ENCODE data around the gene S100A1. TPM values are rescaled to one million over a fixed set of nuclear protein-coding genes. Genes with fewer than 3 reads are reported as not detected.

S100A1 gene
- total RNA-seq, 1 donor from 2014 or later: not detected

DNA sequence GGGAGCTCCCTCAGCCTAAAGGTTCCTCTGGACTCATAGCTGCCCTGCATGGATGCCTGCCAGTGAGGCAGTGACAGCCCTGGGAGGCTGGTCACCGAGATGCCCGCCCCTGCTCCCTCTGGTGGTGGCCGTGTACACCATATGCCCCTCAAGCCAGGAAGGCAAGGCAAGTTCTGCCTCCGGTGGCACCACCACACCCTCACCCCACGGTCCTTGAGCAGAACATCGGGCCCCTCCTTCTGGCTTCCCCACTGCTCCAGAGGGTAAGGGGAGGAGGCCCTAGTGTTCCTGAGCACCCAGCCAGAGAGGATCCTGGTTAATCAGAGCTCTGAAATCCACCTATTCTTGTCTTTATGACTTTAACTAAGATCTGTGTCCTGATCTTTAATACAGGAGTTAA is 10.6 kb upstream of the S100A1 start:
- Histone ChIP-seq H3K9me3 (no peaks in the 10 kb centered on the region), H3K4me3 (no peak overlapping the region), H3K27me3 (no peaks in the 10 kb centered on the region), H3K4me1 (peaks cover 0 to 12% of the 10 kb centered on the region in 2 donors), H3K27ac (peak overlapping the region in 1 of 2 donors; percentile 49), H3K36me3 (peaks cover 0 to 13% of the 10 kb centered on the region in 2 donors)
- DNase-seq (ENCODE audit: low spot score in 2 of 2): peak in 1 of 2 donors; percentile 92
- TF ChIP-seq, protein P1, sequence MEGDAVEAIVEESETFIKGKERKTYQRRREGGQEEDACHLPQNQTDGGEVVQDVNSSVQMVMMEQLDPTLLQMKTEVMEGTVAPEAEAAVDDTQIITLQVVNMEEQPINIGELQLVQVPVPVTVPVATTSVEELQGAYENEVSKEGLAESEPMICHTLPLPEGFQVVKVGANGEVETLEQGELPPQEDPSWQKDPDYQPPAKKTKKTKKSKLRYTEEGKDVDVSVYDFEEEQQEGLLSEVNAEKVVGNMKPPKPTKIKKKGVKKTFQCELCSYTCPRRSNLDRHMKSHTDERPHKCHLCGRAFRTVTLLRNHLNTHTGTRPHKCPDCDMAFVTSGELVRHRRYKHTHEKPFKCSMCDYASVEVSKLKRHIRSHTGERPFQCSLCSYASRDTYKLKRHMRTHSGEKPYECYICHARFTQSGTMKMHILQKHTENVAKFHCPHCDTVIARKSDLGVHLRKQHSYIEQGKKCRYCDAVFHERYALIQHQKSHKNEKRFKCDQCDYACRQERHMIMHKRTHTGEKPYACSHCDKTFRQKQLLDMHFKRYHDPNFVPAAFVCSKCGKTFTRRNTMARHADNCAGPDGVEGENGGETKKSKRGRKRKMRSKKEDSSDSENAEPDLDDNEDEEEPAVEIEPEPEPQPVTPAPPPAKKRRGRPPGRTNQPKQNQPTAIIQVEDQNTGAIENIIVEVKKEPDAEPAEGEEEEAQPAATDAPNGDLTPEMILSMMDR (IDR thresholded peaks at IDR 0.05): peak; percentile 58 to 73 (median 58)
- intact Hi-C loops (cut with DNase I): loop anchor here (2.0 to 10.0 kb wide), 4 partner anchors 45 to 263 kb away; partner anchors contain the start of gene S100A9

DNA sequence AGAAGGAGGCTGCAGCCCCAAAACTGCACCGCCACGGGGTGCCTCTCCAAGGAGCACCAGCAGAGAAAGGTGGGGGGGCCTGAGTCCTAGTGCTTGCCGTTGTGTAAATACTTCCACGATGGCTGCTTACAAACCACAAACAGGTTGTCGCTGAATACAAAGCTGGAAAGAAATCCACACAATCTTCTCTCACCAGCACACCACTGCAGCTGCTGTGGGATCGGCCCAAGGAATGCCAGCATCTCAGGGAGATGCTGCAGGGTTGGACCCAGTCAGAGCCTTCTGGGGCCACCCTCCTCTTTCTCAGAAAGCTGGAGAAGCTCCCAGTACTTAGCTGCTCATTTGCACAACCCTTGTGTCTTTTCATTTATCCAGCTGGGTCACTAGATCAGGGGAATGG is 9.1 kb upstream of the S100A1 start:
- no peak for DNase-seq (ENCODE audit: low spot score in 2 of 2)
- Histone ChIP-seq H3K27ac (no peak overlapping the region), H3K27me3 (no peaks in the 10 kb centered on the region), H3K4me3 (no peak overlapping the region), H3K9me3 (no peaks in the 10 kb centered on the region), H3K4me1 (peaks cover 0 to 8% of the 10 kb centered on the region in 2 donors), H3K36me3 (peaks cover 0 to 13% of the 10 kb centered on the region in 2 donors)
- TF ChIP-seq, protein P1 (IDR thresholded peaks at IDR 0.05): no peak
- intact Hi-C loops (cut with DNase I): loop anchor here (10.0 kb wide), 1 partner anchor 264 kb away; the partner anchor contains the start of gene S100A9

DNA sequence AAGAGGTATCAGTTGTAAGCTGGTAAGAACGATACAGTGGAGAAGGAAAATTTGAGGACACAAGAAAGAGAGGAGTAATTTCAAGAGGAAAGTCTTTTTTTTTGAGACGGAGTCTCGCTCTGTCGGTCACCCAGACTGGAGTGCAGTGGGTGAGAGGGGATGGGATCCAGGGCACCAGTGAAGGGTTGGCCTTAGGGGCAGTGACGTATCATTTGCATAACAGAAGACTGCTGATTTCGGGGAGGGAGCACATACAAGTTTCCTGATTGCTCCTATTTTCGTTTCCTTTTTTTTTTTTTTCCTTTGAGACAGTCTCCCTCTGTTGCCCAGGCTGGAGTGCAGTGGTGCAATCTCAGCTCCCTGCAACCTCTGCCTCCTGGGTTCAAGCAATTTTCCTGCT is 5.1 kb upstream of the S100A1 start:
- intact Hi-C loops (cut with DNase I): no loop called here
- Histone ChIP-seq H3K4me1 (peaks cover 3 to 18% of the 10 kb centered on the region in 2 donors), H3K9me3 (no peaks in the 10 kb centered on the region), H3K4me3 (no peak overlapping the region), H3K36me3 (peaks cover 0 to 17% of the 10 kb centered on the region in 2 donors), H3K27ac (no peak overlapping the region), H3K27me3 (no peaks in the 10 kb centered on the region)
- TF ChIP-seq, protein P1 (IDR thresholded peaks at IDR 0.05): no peak
- no peak for DNase-seq (ENCODE audit: low spot score in 2 of 2)

DNA sequence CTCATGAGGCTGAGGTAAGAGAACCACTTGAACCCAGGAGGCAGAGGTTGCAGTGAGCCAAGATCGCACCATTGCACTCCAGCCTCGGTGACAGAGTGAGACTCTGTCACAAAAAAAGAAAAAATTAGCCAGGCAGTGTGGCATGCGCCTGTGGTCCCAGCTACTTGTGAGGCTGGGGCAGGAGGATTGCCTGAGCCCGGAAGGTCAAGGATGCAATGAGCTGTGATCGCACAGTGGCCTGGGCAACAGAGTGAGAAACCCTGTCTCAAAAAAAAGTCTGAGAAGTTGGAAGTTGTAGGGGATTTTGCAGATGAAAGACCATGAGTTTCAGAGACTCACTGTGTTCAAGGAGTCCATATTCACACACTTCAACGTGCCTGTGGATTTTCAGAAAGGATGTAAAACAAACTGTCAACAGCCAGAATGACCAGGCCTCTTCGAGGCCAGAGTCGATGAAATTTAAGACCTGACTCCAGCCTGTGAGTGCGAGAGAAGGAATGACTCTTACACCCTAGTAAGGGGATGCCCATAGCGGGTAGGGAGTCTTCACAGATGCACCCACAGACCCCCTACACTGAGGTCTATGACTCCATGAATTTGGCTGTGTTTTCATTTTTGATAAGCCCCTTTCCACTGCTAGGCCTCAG is 3.1 kb upstream of the S100A1 start:
- TF ChIP-seq, protein P1 (IDR thresholded peaks at IDR 0.05): no peak
- Histone ChIP-seq H3K27me3 (no peaks in the 10 kb centered on the region), H3K4me1 (peaks cover 3 to 29% of the 10 kb centered on the region in 2 donors), H3K4me3 (no peak overlapping the region), H3K36me3 (peaks cover 0 to 5% of the 10 kb centered on the region in 2 donors), H3K9me3 (no peaks in the 10 kb centered on the region), H3K27ac (no peak overlapping the region)
- DNase-seq (ENCODE audit: low spot score in 2 of 2): no peak
- intact Hi-C loops (cut with DNase I): loop anchor here (5.0 kb wide), 1 partner anchor 118 kb away; no protein-coding TSS in a partner anchor

DNA sequence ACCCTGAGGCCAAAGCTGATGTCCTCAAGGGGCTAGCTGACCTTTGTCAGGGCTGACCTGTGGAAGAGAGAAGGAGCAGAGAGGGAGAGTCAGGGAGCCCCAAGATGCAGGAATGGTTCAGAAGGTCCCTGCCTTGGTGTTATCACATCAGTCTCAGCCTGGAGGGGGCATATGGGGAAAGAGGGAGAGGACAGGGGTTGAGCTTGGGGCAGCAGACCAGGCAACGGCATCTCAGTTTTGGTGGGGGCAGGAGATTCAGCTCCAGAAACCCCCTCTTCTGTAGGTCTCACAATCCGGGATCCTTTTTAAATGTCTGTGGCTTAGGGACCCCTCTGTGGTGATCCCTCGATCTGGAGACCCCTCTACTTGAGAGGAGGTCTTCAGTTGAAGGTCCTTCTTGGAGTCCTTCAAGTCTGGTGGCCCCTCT is 1.7 kb upstream of the S100A1 start:
- DNase-seq (ENCODE audit: low spot score in 2 of 2): no peak
- Histone ChIP-seq H3K27me3 (no peaks in the 10 kb centered on the region), H3K36me3 (peaks cover 0 to 4% of the 10 kb centered on the region in 2 donors), H3K4me3 (peak overlapping the region; percentile 66 to 69), H3K4me1 (peaks cover 3 to 34% of the 10 kb centered on the region in 2 donors), H3K9me3 (no peaks in the 10 kb centered on the region), H3K27ac (peak overlapping the region; percentile 87 to 94)
- TF ChIP-seq, protein P1 (IDR thresholded peaks at IDR 0.05): no peak
- intact Hi-C loops (cut with DNase I): loop anchor here (2.0 to 5.0 kb wide), 2 partner anchors 14 to 119 kb away; partner anchors contain the start of gene S100A16
